ENCODE results near the gene VSTM4.

DNA sequence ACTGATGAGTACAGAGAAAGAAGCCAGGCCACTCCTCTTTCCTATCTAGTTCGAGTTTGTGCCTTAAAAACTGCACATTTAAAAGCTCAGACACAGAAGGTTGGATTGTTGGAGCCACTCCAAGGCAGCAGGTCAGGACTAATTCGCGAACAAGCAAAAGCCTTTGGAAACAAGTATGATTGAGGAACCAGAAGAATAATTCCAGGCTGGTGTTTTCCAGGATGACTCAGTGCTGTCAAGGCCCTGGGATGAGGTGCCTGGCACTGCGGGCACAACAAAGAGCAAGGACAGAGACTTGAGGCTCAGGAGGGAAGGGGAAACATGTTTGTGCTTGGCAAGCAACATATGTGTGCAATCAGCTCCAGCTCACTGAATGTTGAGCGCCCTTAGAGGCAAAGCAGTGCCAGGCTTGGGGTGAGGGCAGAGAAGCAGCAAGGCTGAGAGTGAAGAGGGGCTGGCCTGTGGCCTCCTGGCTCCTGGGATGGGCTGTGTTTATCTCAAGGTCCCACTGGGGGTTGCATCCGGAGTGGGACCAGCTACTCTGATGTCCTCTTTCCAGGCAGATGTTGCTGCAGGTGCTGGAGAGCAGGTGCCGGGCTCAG is 44.1 kb downstream of the VSTM4 start:
- TF ChIP-seq, protein P1, sequence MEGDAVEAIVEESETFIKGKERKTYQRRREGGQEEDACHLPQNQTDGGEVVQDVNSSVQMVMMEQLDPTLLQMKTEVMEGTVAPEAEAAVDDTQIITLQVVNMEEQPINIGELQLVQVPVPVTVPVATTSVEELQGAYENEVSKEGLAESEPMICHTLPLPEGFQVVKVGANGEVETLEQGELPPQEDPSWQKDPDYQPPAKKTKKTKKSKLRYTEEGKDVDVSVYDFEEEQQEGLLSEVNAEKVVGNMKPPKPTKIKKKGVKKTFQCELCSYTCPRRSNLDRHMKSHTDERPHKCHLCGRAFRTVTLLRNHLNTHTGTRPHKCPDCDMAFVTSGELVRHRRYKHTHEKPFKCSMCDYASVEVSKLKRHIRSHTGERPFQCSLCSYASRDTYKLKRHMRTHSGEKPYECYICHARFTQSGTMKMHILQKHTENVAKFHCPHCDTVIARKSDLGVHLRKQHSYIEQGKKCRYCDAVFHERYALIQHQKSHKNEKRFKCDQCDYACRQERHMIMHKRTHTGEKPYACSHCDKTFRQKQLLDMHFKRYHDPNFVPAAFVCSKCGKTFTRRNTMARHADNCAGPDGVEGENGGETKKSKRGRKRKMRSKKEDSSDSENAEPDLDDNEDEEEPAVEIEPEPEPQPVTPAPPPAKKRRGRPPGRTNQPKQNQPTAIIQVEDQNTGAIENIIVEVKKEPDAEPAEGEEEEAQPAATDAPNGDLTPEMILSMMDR (IDR thresholded peaks at IDR 0.05; ENCODE audit: low read depth, low read length, missing input control), result no peak
- TF ChIP-seq, protein P2, sequence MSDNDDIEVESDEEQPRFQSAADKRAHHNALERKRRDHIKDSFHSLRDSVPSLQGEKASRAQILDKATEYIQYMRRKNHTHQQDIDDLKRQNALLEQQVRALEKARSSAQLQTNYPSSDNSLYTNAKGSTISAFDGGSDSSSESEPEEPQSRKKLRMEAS (IDR thresholded peaks at IDR 0.05), result no peak
- no peak for TF ChIP-seq SP1 (IDR thresholded peaks at IDR 0.05)

All from liver (tissue), 3 donors.